Activated T-cell treated with anti-CD3 and anti-CD28 coated beads, Interleukin-2, amount 50 U/mL, for 72 hours (primary cell): Measurements from ENCODE around the gene PYHIN1. TPM values are rescaled to one million over a fixed set of nuclear protein-coding genes. Genes with fewer than 3 reads are reported as not detected.

Source experiments
- total RNA-seq, 2 donors: library from RNA; stranded (reverse); gene quantifications; one replicate each; pipeline ENCODE4 v1.2.3, GENCODE V29; 2022

Gene PYHIN1
- total RNA-seq, 2 donors from 2014 or later = 11.5 to 23.0 TPM

Other genes with a start within 250 kb of the PYHIN1 start
- not detected for gene SPTA1, start 244.8 kb upstream of the PYHIN1 start, total RNA-seq
- gene OR6K2, start 230.9 kb upstream of the PYHIN1 start, total RNA-seq = not detected
- not detected for gene OR6K3, start 210.8 kb upstream of the PYHIN1 start, total RNA-seq
- gene OR6K6, start 176.8 kb upstream of the PYHIN1 start, total RNA-seq = not detected
- not detected for gene OR6N1, start 159.4 kb upstream of the PYHIN1 start, total RNA-seq
- gene OR6N2, start 150.3 kb upstream of the PYHIN1 start, total RNA-seq = not detected
- not detected for gene MNDA, start 100.2 kb upstream of the PYHIN1 start, total RNA-seq
- 100 to 1,000 TPM; 311 to 326 TPM for gene IFI16, start 78.4 kb downstream of the PYHIN1 start, total RNA-seq
- gene AIM2, start 145.2 kb downstream of the PYHIN1 start, total RNA-seq = 100 to 1,000 TPM in 1 of 2 donors, 10 to 100 TPM in 1; 37.6 to 103 TPM
- gene CADM3, start 240.1 kb downstream of the PYHIN1 start, total RNA-seq = not detected